DMS53 treated with DMSO at 0.1 percent for 48 hours (cell line): ENCODE data around the gene RAB1B.

ENCODE experiments used
- DNase-seq: peaks from one replicate; lab custom pipeline; 2025; ENCODE audit not compliant: unreplicated experiment; lab: John Stamatoyannopoulos, UW

RAB1B gene

GRCh38 chr11:66282468-66283455, 14.3 kb downstream of the RAB1B start:
- peak; percentile 98 for DNase-seq

GRCh38 chr11:66283461-66284105, 15.1 kb downstream of the RAB1B start:
- no peak for DNase-seq

- DNase-seq = no peak
These were observed 16.2 kb downstream of the RAB1B start for GRCh38 chr11:66284526-66285078.

GRCh38 chr11:66285250-66285947, 17.0 kb downstream of the RAB1B start:
- DNase-seq = no peak

- DNase-seq = no peak
These were observed 18.3 kb downstream of the RAB1B start for GRCh38 chr11:66286699-66287098.

- no peak for DNase-seq
These were observed 18.9 kb downstream of the RAB1B start for GRCh38 chr11:66287211-66287888.

GRCh38 chr11:66287889-66288670, 19.6 kb downstream of the RAB1B start:
- no peak for DNase-seq

- peak; percentile 100 for DNase-seq
These were observed 20.5 kb downstream of the RAB1B start, which contains the start of gene YIF1A for GRCh38 chr11:66288671-66289547. Gene YIF1A (minus strand): TSS chr11:66289143. CDS start chr11:66288985, 158 bp downstream.

- DNase-seq = peak; percentile 92
These were observed 21.3 kb downstream of the RAB1B start for GRCh38 chr11:66289548-66290329.

GRCh38 chr11:66290330-66290621, 21.8 kb downstream of the RAB1B start:
- DNase-seq = no peak

- DNase-seq = no peak
These were observed 22.9 kb downstream of the RAB1B start for GRCh38 chr11:66291303-66291705.

GRCh38 chr11:66291706-66292542, 23.5 kb downstream of the RAB1B start, which contains the start of gene TMEM151A:
Gene TMEM151A (plus strand): TSS chr11:66291894. CDS start chr11:66292014, 120 bp downstream.
- peak; percentile 16 for DNase-seq

GRCh38 chr11:66292543-66293332, 24.3 kb downstream of the RAB1B start:
- no peak for DNase-seq

- DNase-seq = no peak
These were observed 24.9 kb downstream of the RAB1B start for GRCh38 chr11:66293352-66293751.

- no peak for DNase-seq
These were observed 25.6 kb downstream of the RAB1B start for GRCh38 chr11:66293777-66294625.
